ENCODE measurements around the gene SMOC2. TPM values are rescaled to one million over a fixed set of nuclear protein-coding genes. Genes with fewer than 3 reads are reported as not detected.

Gene SMOC2
- total and polyA plus RNA-seq, 2 of the 4 experiments (the other 2 are of a cell fraction): not detected

DNA sequence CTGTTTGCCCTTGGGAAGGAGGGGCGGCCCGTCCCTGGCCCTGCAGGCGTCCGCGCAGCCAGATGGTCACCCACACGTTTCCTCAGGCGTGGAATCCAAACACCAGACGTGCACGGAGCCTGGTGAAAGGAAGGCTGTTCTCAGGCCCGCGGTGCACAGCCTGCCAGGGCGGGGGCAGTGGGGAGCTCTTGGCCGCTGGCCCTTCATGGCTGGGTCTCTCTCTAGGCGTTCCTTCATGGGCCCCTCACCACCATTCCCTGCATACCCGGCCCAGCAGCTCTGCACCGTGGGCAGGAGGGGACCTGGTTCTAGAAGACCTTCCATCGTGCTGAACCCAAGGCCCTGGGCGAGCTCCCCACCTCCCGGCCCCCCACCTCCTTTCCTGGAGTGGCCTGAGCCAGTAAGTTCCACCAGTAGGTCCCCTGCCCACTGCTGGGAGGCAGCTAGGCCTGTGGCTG, 30.4 kb upstream of the SMOC2 start:
- in situ Hi-C loops (cut with MboI; ENCODE audit: low sequenced_read_pairs): no loop called here
- Histone ChIP-seq H2BK15ac (ENCODE audit: low read depth, low read length) (no peak overlapping the region), H3K56ac (ENCODE audit: extremely low read depth, insufficient read depth, low read length) (no peak overlapping the region), H3K4ac (ENCODE audit: low read depth, low read length) (no peak overlapping the region), H4K5ac (ENCODE audit: low read depth, low read length) (no peak overlapping the region), H2BK120ac (ENCODE audit: low read depth, low read length) (no peak overlapping the region), H2BK20ac (ENCODE audit: low read depth, low read length) (no peak overlapping the region), H3K23ac (ENCODE audit: low read depth, low read length) (no peak overlapping the region), H3K9me1 (ENCODE audit: insufficient read depth, low read length) (no peaks in the 10 kb centered on the region), H2AK5ac (ENCODE audit: low read depth, low read length) (no peak overlapping the region), H4K8ac (ENCODE audit: low read depth in 2 of 2, low read length in 2 of 2) (no peak overlapping the region), H3K27ac (ENCODE audit: insufficient read depth, low read length) (no peak overlapping the region), H3K4me2 (ENCODE audit: low read depth, low read length) (no peak overlapping the region), H3K4me3 (ENCODE audit: insufficient read depth, low read depth, low read length) (no peak overlapping the region), H3K27me3 (ENCODE audit: control insufficient read depth, insufficient read depth, low read length) (no peaks in the 10 kb centered on the region), H3K4me1 (ENCODE audit: control insufficient read depth, insufficient read depth, low read length) (no peaks in the 10 kb centered on the region), H3K14ac (replicated peaks; ENCODE audit: low read depth, low read length) (no peak overlapping the region), H2AK9ac (replicated peaks; ENCODE audit: low read depth, low read length, poor library complexity) (no peak overlapping the region), H4K91ac (ENCODE audit: insufficient read depth, low read depth, low read length) (no peak overlapping the region), H3K36me3 (ENCODE audit: control insufficient read depth, insufficient read depth, low read length) (no peaks in the 10 kb centered on the region), H3K9me3 (ENCODE audit: control insufficient read depth, insufficient read depth, low read length) (peaks cover 51% of the 10 kb centered on the region), H2BK5ac (ENCODE audit: low read depth, low read length, poor library complexity, severe bottlenecking) (no peak overlapping the region), H2AFZ (replicated peaks; ENCODE audit: low read length, poor library complexity) (no peak overlapping the region), H3K79me1 (ENCODE audit: low read depth in 1 of 2, low read length in 2 of 2) (no peaks in the 10 kb centered on the region), H3K18ac (ENCODE audit: low read depth, low read length) (no peak overlapping the region), H3K9ac (ENCODE audit: low read depth, low read length) (no peak overlapping the region), H4K20me1 (ENCODE audit: insufficient read depth, low read length) (no peaks in the 10 kb centered on the region)
- no peak for TF ChIP-seq RAD21 (IDR thresholded peaks at IDR 0.05; ENCODE audit: low read length)
- TF ChIP-seq SMC3 (IDR thresholded peaks at IDR 0.05; ENCODE audit: low read depth, low read length): no peak
- TF ChIP-seq RFX5 (IDR thresholded peaks at IDR 0.05; ENCODE audit: low read depth, low read length): no peak
- no peak for TF ChIP-seq MXI1 (IDR thresholded peaks at IDR 0.05; ENCODE audit: borderline replicate concordance, low read depth, low read length)
- TF ChIP-seq, protein P1, sequence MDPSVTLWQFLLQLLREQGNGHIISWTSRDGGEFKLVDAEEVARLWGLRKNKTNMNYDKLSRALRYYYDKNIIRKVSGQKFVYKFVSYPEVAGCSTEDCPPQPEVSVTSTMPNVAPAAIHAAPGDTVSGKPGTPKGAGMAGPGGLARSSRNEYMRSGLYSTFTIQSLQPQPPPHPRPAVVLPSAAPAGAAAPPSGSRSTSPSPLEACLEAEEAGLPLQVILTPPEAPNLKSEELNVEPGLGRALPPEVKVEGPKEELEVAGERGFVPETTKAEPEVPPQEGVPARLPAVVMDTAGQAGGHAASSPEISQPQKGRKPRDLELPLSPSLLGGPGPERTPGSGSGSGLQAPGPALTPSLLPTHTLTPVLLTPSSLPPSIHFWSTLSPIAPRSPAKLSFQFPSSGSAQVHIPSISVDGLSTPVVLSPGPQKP (IDR thresholded peaks at IDR 0.05; ENCODE audit: borderline replicate concordance, low read depth, low read length): no peak
- no peak for TF ChIP-seq NFE2L2 (IDR thresholded peaks at IDR 0.05; ENCODE audit: low read depth, low read length)
- WGBS, 2 experiments (ENCODE audit: extremely low coverage in 2 of 2, insufficient read length in 1 of 2): 71% methylated on average over 6 of the region's 19 CpGs; no CpG with 5 or more reads in 1 of the 2 experiments
- intact Hi-C loops (cut with micrococcal nuclease): no loop called here
- no peak for DNase-seq
- CTCF ChIA-PET: no interaction called here
- dilution Hi-C loops (cut with HindIII; ENCODE audit: low sequenced_read_pairs, unreplicated experiment): no loop called here
- POLR2A ChIA-PET (ENCODE audit: unreplicated experiment): no interaction called here
- no TSS peak for BruUV-seq (replicated peaks)
- no peak for ATAC-seq (ENCODE audit: low read depth)

Data from IMR-90 (cell line).